Endometrial microvascular endothelial cells (primary cell): ENCODE results near the gene VANGL1. TPM values are rescaled to one million over a fixed set of nuclear protein-coding genes. Genes with fewer than 3 reads are reported as not detected.

Experiments used
- in situ Hi-C: cut with HindIII; loops from 2 replicates; pipeline ENCODE4 v1.10.0; 2017; ENCODE audit warnings: low sequenced_read_pairs, low pct_unique_long_range_greater_than_20kb; ENCODE audit errors: inconsistent ontology term
- total RNA-seq: library from RNA; depleted of rRNA; stranded (reverse); fragments of >200 nt; gene quantifications from one replicate; pipeline ENCODE4 v1.2.3, GENCODE V29; 2015; ENCODE audit errors: inconsistent ontology term

Gene VANGL1
- total RNA-seq, 1 donor from 2014 or later, result 29.0 TPM

DNA sequence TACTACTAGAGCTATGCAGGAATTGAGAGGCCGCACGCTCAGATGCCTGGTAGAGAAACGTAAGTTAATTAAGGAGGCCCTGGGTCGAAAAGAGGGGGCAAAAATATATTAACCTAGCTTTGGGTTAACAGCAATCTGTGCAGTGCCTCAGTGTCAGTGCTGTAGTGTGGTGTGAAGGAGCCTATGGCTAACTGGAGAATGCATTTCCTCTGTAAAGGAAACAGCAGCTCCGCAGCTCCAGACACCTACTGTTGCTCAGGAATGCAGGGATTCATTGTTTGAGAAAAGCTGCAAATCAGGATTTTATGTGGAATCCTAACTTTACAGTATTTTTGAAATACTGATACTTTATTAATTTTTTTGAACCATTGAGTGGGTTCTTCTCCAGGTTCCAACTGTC lies 18.4 kb downstream of the VANGL1 start:
- in situ Hi-C loops, result no loop called here

DNA sequence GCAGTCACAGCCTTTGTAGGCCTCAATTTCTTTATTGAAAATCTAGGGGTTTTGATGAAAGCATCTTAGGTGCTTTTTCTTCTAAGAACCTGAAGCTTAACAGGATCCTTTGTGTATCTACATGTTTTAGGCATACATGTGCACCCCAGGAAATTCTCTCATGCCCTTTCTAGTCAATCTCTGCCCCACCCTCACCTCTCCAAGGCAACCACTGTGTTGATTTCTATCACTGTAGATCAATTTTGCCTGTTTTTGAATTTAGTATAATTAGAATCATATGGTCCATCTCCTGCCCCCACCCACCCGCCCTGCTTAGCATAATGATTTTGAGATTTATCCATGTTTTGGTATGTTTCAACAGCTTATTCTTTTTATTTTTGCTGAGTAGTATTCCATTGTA lies 19.4 kb downstream of the VANGL1 start:
- in situ Hi-C loops, result no loop called here

DNA sequence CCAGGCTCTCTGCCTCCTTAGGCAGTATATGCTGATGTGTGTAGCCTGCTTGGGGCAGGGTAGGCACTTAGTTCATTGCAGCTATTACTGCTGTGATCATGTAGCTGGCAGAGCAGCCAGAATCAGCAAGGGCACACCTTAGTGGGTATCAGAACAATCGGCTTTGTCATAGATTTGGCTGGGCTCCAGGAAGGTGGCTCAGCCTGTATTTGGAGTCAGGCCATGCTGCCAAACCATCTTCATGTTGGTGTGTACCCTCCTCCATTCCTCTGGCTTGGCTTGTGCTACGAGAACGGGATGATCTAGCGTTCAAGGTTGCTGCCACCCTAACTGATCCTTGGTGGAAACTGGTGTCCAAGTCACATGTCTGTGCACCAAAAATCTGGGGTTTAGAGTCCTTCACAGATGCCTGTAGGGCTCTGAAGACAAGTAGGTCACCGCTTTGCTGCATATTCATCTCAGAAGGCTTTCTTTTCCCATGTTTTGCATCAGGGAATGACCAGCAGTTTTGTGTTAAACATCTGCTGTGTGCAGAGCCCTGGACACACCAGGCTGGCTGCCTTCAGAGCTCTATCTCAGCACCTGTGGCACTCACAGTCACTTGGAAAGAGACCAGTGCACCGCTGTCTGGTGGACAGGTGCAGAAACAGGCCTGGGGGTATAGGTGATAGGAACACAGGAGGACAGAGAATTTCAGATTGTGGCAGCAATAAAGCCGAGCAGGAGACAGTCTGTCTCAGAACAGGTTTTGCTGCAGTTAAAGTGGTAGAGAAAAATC lies 23.7 kb downstream of the VANGL1 start:
- in situ Hi-C loops, result no loop called here

- in situ Hi-C loops, result no loop called here
These were observed 24.4 kb downstream of the VANGL1 start for GRCh38 chr1:115666206-115666605.

DNA sequence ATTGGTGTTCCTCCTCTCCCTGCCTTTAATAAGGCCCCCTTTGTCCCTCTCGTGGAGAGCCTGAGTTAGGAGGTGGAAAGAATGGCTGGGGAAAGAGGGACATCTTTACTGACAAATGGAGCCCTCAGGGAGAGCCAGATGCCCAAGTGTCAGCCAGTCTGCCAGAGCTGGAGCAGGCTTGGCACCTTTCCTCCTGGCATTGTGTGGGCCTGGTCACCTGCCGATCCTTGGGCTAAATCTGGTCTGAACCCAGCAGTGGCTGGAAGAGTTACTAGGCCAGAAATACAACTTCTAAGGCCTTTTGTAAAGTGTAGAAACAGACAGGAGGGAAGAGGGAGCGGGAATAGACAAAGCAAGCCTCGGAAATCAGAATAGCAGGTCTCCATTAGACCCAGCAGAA lies 24.9 kb downstream of the VANGL1 start:
- in situ Hi-C loops, result no loop called here

- in situ Hi-C loops, result no loop called here
These were observed 26.8 kb downstream of the VANGL1 start for GRCh38 chr1:115668579-115668978.

GRCh38 chr1:115669002-115669673 lies 27.4 kb downstream of the VANGL1 start:
- in situ Hi-C loops, result no loop called here

GRCh38 chr1:115669886-115670285 lies 28.1 kb downstream of the VANGL1 start:
- in situ Hi-C loops, result no loop called here

- in situ Hi-C loops, result no loop called here
These were observed 28.9 kb downstream of the VANGL1 start for GRCh38 chr1:115670476-115671175.

GRCh38 chr1:115671176-115671934 lies 29.6 kb downstream of the VANGL1 start:
- in situ Hi-C loops, result no loop called here

GRCh38 chr1:115672224-115673009 lies 30.6 kb downstream of the VANGL1 start:
- in situ Hi-C loops, result no loop called here

GRCh38 chr1:115676498-115677181 lies 34.9 kb downstream of the VANGL1 start:
- in situ Hi-C loops, result no loop called here

DNA sequence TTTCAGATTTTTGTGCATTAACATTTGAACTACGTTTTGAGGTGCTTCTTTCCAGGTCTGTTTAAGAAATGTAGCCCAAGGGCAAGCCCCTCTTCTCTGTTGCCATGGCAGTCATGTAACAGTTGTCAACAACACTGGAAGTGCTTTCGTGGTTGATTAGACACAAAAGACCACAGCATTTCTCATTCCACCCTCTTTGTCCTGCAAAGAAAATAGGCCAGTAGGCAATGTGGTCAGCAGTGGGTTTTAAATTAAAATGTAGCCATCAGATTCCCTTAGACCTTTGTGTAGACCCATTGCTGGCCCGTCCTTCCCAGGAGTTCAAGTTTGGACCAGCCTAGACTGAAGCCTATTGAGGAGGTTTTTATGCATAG lies 35.4 kb downstream of the VANGL1 start:
- in situ Hi-C loops, result no loop called here

DNA sequence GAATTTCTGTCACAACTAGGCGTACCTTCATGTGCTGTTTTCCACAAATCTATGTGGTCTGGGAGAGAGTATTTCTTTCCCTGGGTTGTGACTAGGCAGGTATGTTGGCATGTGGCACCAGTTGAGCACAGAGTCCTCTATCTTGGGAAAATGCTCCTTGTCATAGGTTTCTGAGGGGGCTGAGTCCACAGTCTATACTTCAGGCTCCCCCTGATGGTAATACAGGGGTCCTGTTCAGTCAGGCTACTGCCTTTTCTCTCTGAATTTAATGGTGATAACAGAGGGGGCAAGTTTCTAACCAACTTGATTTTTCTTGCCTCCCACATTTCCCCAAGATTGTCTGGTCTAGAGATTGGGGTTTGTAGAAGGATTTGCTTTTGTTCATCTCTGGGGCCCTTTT lies 35.8 kb downstream of the VANGL1 start:
- in situ Hi-C loops, result no loop called here

GRCh38 chr1:115678141-115678540 lies 36.4 kb downstream of the VANGL1 start:
- in situ Hi-C loops, result no loop called here

- in situ Hi-C loops, result no loop called here
These were observed 37.4 kb downstream of the VANGL1 start for GRCh38 chr1:115679141-115679611.

GRCh38 chr1:115680730-115681111 lies 39.0 kb downstream of the VANGL1 start:
- in situ Hi-C loops, result no loop called here

DNA sequence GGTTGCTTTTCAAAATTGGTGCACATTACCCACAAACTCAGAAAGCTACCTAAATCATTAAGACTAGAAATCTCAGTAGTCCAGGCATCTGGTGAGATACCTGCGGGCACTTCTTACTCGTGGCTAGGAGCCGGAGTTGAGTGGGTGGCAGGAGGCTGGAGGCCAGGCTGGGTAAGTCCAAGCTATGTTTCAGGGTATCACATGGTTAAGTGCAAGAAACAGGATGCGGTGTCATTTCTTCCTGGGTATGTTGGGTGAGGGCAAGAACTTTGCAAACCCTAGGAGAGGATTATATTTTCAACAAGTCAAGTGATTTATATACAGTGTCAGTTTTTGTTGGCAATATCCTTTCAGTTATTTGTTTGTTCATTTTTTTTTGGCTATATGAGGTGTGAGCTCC lies 41.0 kb downstream of the VANGL1 start:
- in situ Hi-C loops, result no loop called here
